ENCODE measurements around the gene TMEM82.

Gene TMEM82

DNA sequence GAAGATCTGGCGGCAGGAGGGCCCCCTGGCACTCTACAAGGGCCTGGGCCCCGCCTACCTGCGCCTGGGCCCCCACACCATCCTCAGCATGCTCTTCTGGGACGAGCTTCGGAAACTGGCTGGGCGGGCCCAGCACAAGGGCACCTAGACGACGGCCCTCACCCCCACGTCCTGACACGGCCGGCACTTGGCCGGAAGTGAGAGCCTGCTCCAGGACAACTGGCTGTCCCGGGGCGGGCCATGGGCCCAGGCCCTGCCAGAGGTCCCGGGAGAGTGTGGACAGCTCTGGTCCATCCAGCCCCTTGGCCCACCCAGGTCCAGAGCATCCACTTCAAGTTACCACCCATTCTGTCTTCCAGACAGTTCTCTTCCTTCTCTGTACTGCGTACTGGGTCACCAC lies 3.0 kb upstream of the TMEM82 start:
- no peak overlapping the region for H3K27ac ChIP-seq (ENCODE audit: low read length)
- H3K36me3 ChIP-seq (ENCODE audit: insufficient read depth, low read length): peaks cover 7% of the 10 kb centered on the region
- no peaks in the 10 kb centered on the region for H3K9me3 ChIP-seq (ENCODE audit: insufficient read depth, low read length, severe bottlenecking)
- H3K4me1 ChIP-seq (ENCODE audit: insufficient read depth, low read length): no peaks in the 10 kb centered on the region
- no peaks in the 10 kb centered on the region; the same call in 1 of the 2 replicates for H4K20me1 ChIP-seq (ENCODE audit: insufficient read depth, low read length)
- ATAC-seq (ENCODE audit: insufficient read depth, low read depth) (no peak), DNase-seq (no peak)
- H2AFZ ChIP-seq (ENCODE audit: low read depth, low read length): no peak overlapping the region
- no peak overlapping the region for H3K4me2 ChIP-seq (ENCODE audit: insufficient read depth, low read length)
- H3K79me2 ChIP-seq (ENCODE audit: insufficient read depth, low read length): no peaks in the 10 kb centered on the region
- H3K27me3 ChIP-seq (ENCODE audit: insufficient read depth, low read length, poor library complexity): no peaks in the 10 kb centered on the region
- no peak overlapping the region for H3K4me3 ChIP-seq (ENCODE audit: low read depth in 1 of 2, low read length in 2 of 2)
- H3K9ac ChIP-seq (ENCODE audit: low read depth, low read length): no peak overlapping the region
- TF ChIP-seq, protein P1, sequence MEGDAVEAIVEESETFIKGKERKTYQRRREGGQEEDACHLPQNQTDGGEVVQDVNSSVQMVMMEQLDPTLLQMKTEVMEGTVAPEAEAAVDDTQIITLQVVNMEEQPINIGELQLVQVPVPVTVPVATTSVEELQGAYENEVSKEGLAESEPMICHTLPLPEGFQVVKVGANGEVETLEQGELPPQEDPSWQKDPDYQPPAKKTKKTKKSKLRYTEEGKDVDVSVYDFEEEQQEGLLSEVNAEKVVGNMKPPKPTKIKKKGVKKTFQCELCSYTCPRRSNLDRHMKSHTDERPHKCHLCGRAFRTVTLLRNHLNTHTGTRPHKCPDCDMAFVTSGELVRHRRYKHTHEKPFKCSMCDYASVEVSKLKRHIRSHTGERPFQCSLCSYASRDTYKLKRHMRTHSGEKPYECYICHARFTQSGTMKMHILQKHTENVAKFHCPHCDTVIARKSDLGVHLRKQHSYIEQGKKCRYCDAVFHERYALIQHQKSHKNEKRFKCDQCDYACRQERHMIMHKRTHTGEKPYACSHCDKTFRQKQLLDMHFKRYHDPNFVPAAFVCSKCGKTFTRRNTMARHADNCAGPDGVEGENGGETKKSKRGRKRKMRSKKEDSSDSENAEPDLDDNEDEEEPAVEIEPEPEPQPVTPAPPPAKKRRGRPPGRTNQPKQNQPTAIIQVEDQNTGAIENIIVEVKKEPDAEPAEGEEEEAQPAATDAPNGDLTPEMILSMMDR (IDR thresholded peaks at IDR 0.05; ENCODE audit: borderline replicate concordance, extremely low read depth, low read length, poor library complexity, severe bottlenecking): no peak
- no peak for TF ChIP-seq EZH2 (IDR thresholded peaks at IDR 0.05; ENCODE audit: borderline replicate concordance, low read depth, low read length, severe bottlenecking)

DNA sequence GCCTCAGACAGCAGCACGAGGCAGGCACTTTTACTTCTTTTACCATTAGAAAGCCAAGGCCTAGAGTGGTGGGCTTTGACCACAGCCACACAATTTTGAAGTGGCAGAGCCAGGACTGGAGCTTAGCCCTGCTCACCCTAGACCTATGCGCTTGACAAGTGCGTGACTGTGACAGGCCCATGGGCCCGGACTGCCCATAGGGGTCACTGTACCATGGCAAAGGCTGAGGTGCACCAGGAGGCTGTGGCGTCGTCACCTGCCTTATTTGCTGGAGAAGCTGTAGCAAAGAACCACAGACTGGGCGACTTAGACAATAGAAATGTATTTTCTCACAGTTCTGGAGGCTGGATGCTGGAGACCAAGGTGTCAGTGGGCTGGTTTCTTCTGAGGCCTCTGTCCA lies 2.6 kb upstream of the TMEM82 start:
- H3K79me2 ChIP-seq (ENCODE audit: insufficient read depth, low read length): no peaks in the 10 kb centered on the region
- H4K20me1 ChIP-seq (ENCODE audit: insufficient read depth, low read length): no peaks in the 10 kb centered on the region; the same call in 1 of the 2 replicates
- H3K9ac ChIP-seq (ENCODE audit: low read depth, low read length): no peak overlapping the region
- no peak for TF ChIP-seq EZH2 (IDR thresholded peaks at IDR 0.05; ENCODE audit: borderline replicate concordance, low read depth, low read length, severe bottlenecking)
- TF ChIP-seq, protein P1 (IDR thresholded peaks at IDR 0.05; ENCODE audit: borderline replicate concordance, extremely low read depth, low read length, poor library complexity, severe bottlenecking): peak; percentile 40
- peaks cover 3% of the 10 kb centered on the region for H3K36me3 ChIP-seq (ENCODE audit: insufficient read depth, low read length)
- H3K9me3 ChIP-seq (ENCODE audit: insufficient read depth, low read length, severe bottlenecking): no peaks in the 10 kb centered on the region
- DNase-seq (no peak), ATAC-seq (ENCODE audit: insufficient read depth, low read depth) (peak; percentile 23; the same call in 1 of the 3 replicates)
- no peaks in the 10 kb centered on the region for H3K27me3 ChIP-seq (ENCODE audit: insufficient read depth, low read length, poor library complexity)
- no peak overlapping the region for H2AFZ ChIP-seq (ENCODE audit: low read depth, low read length)
- H3K4me1 ChIP-seq (ENCODE audit: insufficient read depth, low read length): no peaks in the 10 kb centered on the region
- no peak overlapping the region for H3K4me2 ChIP-seq (ENCODE audit: insufficient read depth, low read length)
- no peak overlapping the region for H3K4me3 ChIP-seq (ENCODE audit: low read depth in 1 of 2, low read length in 2 of 2)
- no peak overlapping the region for H3K27ac ChIP-seq (ENCODE audit: low read length)

DNA sequence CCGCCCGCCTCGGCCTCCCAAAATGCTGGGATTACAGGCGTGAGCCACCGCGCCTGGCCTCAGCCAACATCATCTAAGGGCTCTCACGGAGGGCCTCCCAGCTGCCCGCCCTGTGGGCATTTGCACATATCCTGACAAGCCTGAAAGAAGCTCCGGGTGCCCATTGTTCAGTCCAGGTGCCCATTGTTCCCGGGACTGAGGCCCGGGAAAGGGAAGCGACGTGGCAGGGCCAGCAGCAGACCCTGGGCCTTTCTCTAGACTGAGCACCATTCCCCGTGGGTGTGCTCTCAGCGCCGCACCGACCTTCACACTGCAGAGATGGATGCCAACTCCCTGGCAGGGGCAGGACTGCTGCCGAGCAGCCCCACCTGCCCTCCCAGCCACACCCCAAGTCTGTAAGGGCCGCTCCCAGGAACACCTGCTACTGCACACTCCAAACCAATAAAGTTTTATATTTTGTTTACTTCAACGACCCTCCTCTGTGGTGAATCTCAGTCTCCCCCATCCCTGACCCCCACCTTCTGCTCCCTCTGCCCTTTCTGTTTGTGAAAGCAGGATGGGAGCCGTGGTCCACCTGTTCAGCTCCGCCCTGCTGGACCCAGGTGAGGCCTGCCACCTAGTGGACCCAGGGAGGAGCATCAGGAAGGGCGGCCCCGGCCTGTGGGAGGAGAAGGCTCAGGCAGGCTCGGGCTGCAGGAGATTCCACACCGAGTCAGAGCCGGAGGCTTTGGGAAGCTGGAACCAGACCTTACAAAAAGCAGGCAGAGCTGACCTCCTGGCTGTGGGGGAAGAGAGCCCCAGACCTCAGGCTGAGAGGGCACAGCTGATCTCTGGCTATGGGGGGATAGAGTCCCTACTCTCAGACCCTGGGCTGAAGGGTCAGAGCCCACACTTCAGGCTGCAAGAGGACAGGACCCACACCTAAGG lies 1.1 kb upstream of the TMEM82 start:
- ATAC-seq (ENCODE audit: insufficient read depth, low read depth): peak; percentile 61

More for the DNA sequence above, 1.1 kb upstream of the TMEM82 start:
- Histone ChIP-seq H3K27ac (ENCODE audit: low read length) (no peak overlapping the region), H3K4me1 (ENCODE audit: insufficient read depth, low read length) (no peaks in the 10 kb centered on the region), H3K9me3 (ENCODE audit: insufficient read depth, low read length, severe bottlenecking) (no peaks in the 10 kb centered on the region), H3K36me3 (ENCODE audit: insufficient read depth, low read length) (no peaks in the 10 kb centered on the region), H3K9ac (ENCODE audit: low read depth, low read length) (no peak overlapping the region), H2AFZ (ENCODE audit: low read depth, low read length) (no peak overlapping the region), H3K79me2 (ENCODE audit: insufficient read depth, low read length) (no peaks in the 10 kb centered on the region), H3K4me3 (ENCODE audit: low read depth in 1 of 2, low read length in 2 of 2) (no peak overlapping the region), H3K27me3 (ENCODE audit: insufficient read depth, low read length, poor library complexity) (no peaks in the 10 kb centered on the region), H4K20me1 (ENCODE audit: insufficient read depth, low read length) (no peaks in the 10 kb centered on the region; the same call in 1 of the 2 replicates), H3K4me2 (ENCODE audit: insufficient read depth, low read length) (no peak overlapping the region)
- TF ChIP-seq EZH2 (IDR thresholded peaks at IDR 0.05; ENCODE audit: borderline replicate concordance, low read depth, low read length, severe bottlenecking): no peak
- TF ChIP-seq, protein P1 (IDR thresholded peaks at IDR 0.05; ENCODE audit: borderline replicate concordance, extremely low read depth, low read length, poor library complexity, severe bottlenecking): peak; percentile 65
- DNase-seq: peak; percentile 32

All from DND-41 (cell line).